ENCODE data around the gene STX19. TPM values are rescaled to one million over a fixed set of nuclear protein-coding genes. Genes with fewer than 3 reads are reported as not detected.

The STX19 gene
- total and polyA plus RNA-seq, 10 donors: 0.32 to 1.6 (median 0.80) TPM; not detected in 2

DNA sequence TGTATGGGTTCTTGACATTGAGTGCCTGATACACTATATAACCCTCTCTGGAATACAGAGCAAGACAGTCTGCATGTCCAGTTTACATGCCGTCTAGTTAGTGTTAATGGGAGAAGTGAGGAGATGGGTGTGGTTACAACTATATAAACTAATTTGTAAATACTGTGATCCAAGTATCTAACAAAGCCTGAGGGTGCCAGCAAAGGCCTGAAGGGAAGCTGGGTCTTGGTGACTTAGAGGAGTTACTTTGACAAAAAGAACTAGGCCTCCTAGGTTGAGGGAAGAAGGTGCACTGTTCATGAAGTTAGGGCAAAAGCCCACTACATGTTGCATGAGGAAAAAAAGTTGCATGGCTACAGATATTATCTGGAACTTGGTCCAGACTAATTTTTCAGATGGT lies 36.7 kb upstream of the STX19 start:
- DNase-seq: no peak
- H3K9me3 ChIP-seq: no peaks in the 10 kb centered on the region
- peak overlapping the region in 2 of 8 donors; percentile 95 to 98 for H3K27ac ChIP-seq
- intact Hi-C loops (cut with DNase I; ENCODE audit: low total_unique reads): loop anchor here (10.0 kb wide), 1 partner anchor 60 kb away; no protein-coding TSS in a partner anchor
- H3K27me3 ChIP-seq (replicated peaks in 1 of 7): no peaks in the 10 kb centered on the region
- no peak for TF ChIP-seq POLR2A (IDR thresholded peaks at IDR 0.05)
- TF ChIP-seq CTCF (IDR thresholded peaks at IDR 0.05 in 8 of 11, conservative IDR thresholded peaks at IDR 0.05 in 3 of 11): no peak
- TF ChIP-seq POLR2AphosphoS5 (IDR thresholded peaks at IDR 0.05): no peak
- peaks cover 25 to 75% (median 51%) of the 10 kb centered on the region in 6 donors for H3K4me1 ChIP-seq
- no peak overlapping the region for H3K4me3 ChIP-seq
- peaks cover 0 to 26% (median 7%) of the 10 kb centered on the region in 6 donors for H3K36me3 ChIP-seq
- 59 to 80% (median 70%) methylated on average over 1 of the region's 1 CpG for WGBS, 5 donors

DNA sequence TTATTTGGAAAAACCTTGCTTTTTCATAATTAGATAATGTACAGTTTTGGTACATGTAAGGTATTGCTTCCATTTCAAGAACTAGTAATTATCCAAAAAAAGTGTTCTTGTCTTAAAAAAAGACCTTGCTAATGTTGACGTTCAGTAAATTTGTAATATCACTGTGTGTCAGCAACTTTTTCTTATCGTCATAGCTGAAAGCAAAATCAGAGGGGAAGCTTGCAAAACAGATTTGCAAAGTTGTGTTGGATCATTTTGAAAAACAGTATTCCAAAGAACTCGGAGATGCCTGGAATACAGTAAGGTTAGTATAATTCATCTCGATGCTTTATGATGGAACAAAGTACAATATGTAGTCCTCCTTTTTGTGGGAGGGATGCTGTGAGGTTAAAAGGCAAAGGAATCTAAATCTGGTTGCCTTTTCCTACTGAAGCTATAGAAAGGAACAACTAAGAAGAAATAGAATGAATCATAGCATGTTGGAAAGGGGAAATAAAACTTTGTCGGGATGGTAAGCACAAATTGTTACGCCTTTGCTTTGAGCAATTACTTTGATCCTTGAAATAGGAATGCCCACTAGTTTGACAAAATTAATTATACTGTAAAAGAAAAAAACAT lies 36.0 kb upstream of the STX19 start:
- Histone ChIP-seq H3K4me1 (peaks cover 25 to 70% (median 49%) of the 10 kb centered on the region in 6 donors), H3K27me3 (replicated peaks in 1 of 7) (no peaks in the 10 kb centered on the region), H3K36me3 (peaks cover 0 to 33% (median 11%) of the 10 kb centered on the region in 6 donors), H3K9me3 (no peaks in the 10 kb centered on the region), H3K4me3 (peak overlapping the region in 5 of 8 donors; percentile 60 to 88 (median 65)), H3K27ac (peak overlapping the region; percentile 93 to 98 (median 97))
- WGBS, 5 donors: 57 to 71% (median 65%) methylated on average over 6 of the region's 6 CpGs
- no peak for TF ChIP-seq POLR2AphosphoS5 (IDR thresholded peaks at IDR 0.05)
- no peak for TF ChIP-seq POLR2A (IDR thresholded peaks at IDR 0.05)
- no peak for TF ChIP-seq CTCF (IDR thresholded peaks at IDR 0.05 in 8 of 11, conservative IDR thresholded peaks at IDR 0.05 in 3 of 11)
- no peak for DNase-seq
- intact Hi-C loops (cut with DNase I; ENCODE audit: low total_unique reads): loop anchor here (10.0 kb wide), 1 partner anchor 60 kb away; no protein-coding TSS in a partner anchor

DNA sequence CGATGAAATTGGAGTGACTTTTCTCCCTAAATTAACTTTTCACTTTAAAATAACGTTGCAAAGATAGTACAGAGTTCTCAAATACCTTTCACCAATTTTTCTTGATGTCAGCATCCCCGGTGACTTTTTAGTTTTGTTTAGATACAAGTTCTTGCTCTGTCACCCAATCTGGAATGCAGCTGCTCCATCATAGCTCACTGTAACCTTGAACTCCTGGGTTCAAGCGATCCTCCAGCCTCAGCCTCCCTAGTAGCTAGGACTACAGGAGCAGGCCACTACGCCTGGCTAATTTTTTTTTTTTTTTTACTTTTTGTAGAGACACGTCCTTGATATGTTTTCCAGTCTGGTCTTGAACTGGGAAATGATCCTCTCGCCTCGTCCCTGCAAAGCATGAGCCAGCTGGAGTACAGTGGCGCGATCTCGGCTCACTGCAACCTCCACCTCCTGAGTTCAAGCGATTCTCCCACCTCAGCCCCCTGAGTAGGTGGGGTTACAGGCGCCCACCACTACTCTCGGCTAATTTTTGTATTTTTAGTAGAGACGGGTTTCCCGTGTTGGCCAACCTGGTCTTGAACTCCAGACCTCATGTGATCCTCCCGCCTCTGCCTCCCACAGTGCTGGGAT lies 35.2 kb upstream of the STX19 start:
- H3K4me3 ChIP-seq: peak overlapping the region; percentile 59 to 88 (median 65)
- peaks cover 0 to 39% (median 12%) of the 10 kb centered on the region in 6 donors for H3K36me3 ChIP-seq
- 41 to 53% (median 45%) methylated on average over 17 of the region's 17 CpGs for WGBS, 5 donors
- peak overlapping the region; percentile 93 to 98 (median 97) for H3K27ac ChIP-seq
- H3K4me1 ChIP-seq: peaks cover 25 to 64% (median 43%) of the 10 kb centered on the region in 6 donors
- TF ChIP-seq CTCF (IDR thresholded peaks at IDR 0.05 in 8 of 11, conservative IDR thresholded peaks at IDR 0.05 in 3 of 11) (no peak), POLR2AphosphoS5 (IDR thresholded peaks at IDR 0.05) (no peak), POLR2A (IDR thresholded peaks at IDR 0.05) (no peak)
- intact Hi-C loops (cut with DNase I; ENCODE audit: low total_unique reads): loop anchor here (10.0 kb wide), 1 partner anchor 59 kb away; no protein-coding TSS in a partner anchor
- H3K9me3 ChIP-seq: no peaks in the 10 kb centered on the region
- DNase-seq: no peak
- H3K27me3 ChIP-seq (replicated peaks in 1 of 7): no peaks in the 10 kb centered on the region

All from spleen (tissue), 11 donors.